Measurements from ENCODE around the gene SBF2.
"Not testable (repeated sequence)": the region's sequence is repeated elsewhere in the genome, so short reads cannot be mapped to it uniquely, and the experiment has no call there.

SBF2 gene

GRCh38 chr11:10255388-10256125 lies 38.5 kb downstream of the SBF2 start:
- Histone ChIP-seq H3K4me3 (IDR thresholded peaks at IDR 0.05; ENCODE audit: insufficient read depth, low read depth, low read length) (no peak overlapping the region), H3K9ac (no peak overlapping the region), H4K20me1 (ENCODE audit: insufficient read depth) (no peaks in the 10 kb centered on the region), H3K4me2 (no peak overlapping the region), H3K27ac (no peak overlapping the region), H2AFZ (ENCODE audit: low read depth) (no peak overlapping the region), H3K4me1 (ENCODE audit: low read depth, poor library complexity, severe bottlenecking) (peaks cover 4% of the 10 kb centered on the region), H3K27me3 (ENCODE audit: insufficient read depth, low read depth) (no peaks in the 10 kb centered on the region), H3K79me2 (ENCODE audit: insufficient read depth, low read depth) (no peaks in the 10 kb centered on the region), H3K36me3 (ENCODE audit: insufficient read depth) (no peaks in the 10 kb centered on the region)
- no peak for TF ChIP-seq CTCF (conservative IDR thresholded peaks at IDR 0.05; ENCODE audit: low read depth, low read length)

- H3K4me2 ChIP-seq; H3K27ac ChIP-seq; H3K9ac ChIP-seq; H3K4me3 ChIP-seq (IDR thresholded peaks at IDR 0.05; ENCODE audit: insufficient read depth, low read depth, low read length); H4K20me1 ChIP-seq (ENCODE audit: insufficient read depth); H2AFZ ChIP-seq (ENCODE audit: low read depth); H3K36me3 ChIP-seq (ENCODE audit: insufficient read depth); H3K27me3 ChIP-seq (ENCODE audit: insufficient read depth, low read depth); H3K79me2 ChIP-seq (ENCODE audit: insufficient read depth, low read depth); H3K4me1 ChIP-seq (ENCODE audit: low read depth, poor library complexity, severe bottlenecking): not testable (repeated sequence)
These were observed 44.4 kb downstream of the SBF2 start for GRCh38 chr11:10249448-10250131.

GRCh38 chr11:10247011-10247410 lies 47.0 kb downstream of the SBF2 start:
- Histone ChIP-seq H3K36me3 (ENCODE audit: insufficient read depth) (no peaks in the 10 kb centered on the region), H2AFZ (ENCODE audit: low read depth) (no peak overlapping the region), H3K4me2 (no peak overlapping the region), H4K20me1 (ENCODE audit: insufficient read depth) (no peaks in the 10 kb centered on the region), H3K4me1 (ENCODE audit: low read depth, poor library complexity, severe bottlenecking) (no peaks in the 10 kb centered on the region), H3K79me2 (ENCODE audit: insufficient read depth, low read depth) (no peaks in the 10 kb centered on the region), H3K9ac (no peak overlapping the region), H3K27ac (no peak overlapping the region), H3K27me3 (ENCODE audit: insufficient read depth, low read depth) (no peaks in the 10 kb centered on the region), H3K4me3 (IDR thresholded peaks at IDR 0.05; ENCODE audit: insufficient read depth, low read depth, low read length) (no peak overlapping the region)
- no peak for TF ChIP-seq CTCF (conservative IDR thresholded peaks at IDR 0.05; ENCODE audit: low read depth, low read length)

- Histone ChIP-seq H3K27ac (no peak overlapping the region), H3K36me3 (ENCODE audit: insufficient read depth) (no peaks in the 10 kb centered on the region), H3K79me2 (ENCODE audit: insufficient read depth, low read depth) (no peaks in the 10 kb centered on the region), H4K20me1 (ENCODE audit: insufficient read depth) (no peaks in the 10 kb centered on the region), H3K4me1 (ENCODE audit: low read depth, poor library complexity, severe bottlenecking) (no peaks in the 10 kb centered on the region), H3K4me3 (IDR thresholded peaks at IDR 0.05; ENCODE audit: insufficient read depth, low read depth, low read length) (no peak overlapping the region), H2AFZ (ENCODE audit: low read depth) (no peak overlapping the region), H3K9ac (no peak overlapping the region), H3K27me3 (ENCODE audit: insufficient read depth, low read depth) (no peaks in the 10 kb centered on the region), H3K4me2 (no peak overlapping the region)
- TF ChIP-seq CTCF (conservative IDR thresholded peaks at IDR 0.05; ENCODE audit: low read depth, low read length), result no peak
These were observed 50.0 kb downstream of the SBF2 start for GRCh38 chr11:10243896-10244575.

Data from KMS-11 (cell line).